HG03159 (cell line): ENCODE measurements around the gene FAM169A.
"Not testable (repeated sequence)": the region's sequence is repeated elsewhere in the genome, so short reads cannot be mapped to it uniquely, and the experiment has no call there.

Source experiments
- ATAC-seq: cut with Tn5 transposase; IDR thresholded peaks from one replicate; pipeline ENCODE4 v1.9.1; 2021; ENCODE audit warnings: mild to moderate bottlenecking, moderate library complexity; ENCODE audit not compliant: unreplicated experiment

The FAM169A gene

DNA sequence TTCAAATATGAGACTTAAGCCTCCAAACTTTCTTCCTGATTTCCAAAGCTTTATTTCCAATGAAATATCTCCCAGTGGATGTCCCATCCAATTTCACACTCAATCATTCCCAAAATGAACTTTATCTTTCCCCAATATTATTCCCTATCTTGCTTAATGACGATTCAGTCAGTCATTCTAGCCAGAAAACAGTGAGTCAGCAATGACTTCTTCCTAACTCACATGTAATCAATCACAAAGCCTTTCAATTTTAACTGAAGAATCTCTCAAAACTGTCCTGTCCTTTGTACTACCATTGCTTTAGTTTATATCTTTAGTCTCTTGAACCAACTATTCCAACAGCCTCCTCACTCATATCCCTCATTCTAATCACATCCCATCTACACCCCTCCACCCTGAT, 64.2 kb downstream of the FAM169A start:
- ATAC-seq: no peak

DNA sequence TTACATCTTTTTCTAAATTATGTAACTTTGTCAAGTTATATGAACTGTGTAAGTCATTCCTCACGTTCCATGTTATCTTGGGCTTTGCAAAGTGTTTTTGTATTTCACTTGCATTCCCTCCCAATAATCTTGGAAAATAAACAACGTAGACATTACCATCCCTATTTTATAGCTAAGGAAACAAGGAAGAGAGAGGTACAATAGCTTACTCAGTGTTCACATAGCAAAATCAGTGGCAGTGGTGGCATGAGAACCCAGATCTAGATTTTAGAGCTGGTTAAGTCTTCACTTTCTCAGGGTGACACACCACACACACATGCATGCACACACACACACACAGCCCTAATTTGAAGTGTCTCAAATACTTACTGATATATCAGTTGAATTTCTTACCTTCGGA, 65.0 kb downstream of the FAM169A start:
- no peak for ATAC-seq

DNA sequence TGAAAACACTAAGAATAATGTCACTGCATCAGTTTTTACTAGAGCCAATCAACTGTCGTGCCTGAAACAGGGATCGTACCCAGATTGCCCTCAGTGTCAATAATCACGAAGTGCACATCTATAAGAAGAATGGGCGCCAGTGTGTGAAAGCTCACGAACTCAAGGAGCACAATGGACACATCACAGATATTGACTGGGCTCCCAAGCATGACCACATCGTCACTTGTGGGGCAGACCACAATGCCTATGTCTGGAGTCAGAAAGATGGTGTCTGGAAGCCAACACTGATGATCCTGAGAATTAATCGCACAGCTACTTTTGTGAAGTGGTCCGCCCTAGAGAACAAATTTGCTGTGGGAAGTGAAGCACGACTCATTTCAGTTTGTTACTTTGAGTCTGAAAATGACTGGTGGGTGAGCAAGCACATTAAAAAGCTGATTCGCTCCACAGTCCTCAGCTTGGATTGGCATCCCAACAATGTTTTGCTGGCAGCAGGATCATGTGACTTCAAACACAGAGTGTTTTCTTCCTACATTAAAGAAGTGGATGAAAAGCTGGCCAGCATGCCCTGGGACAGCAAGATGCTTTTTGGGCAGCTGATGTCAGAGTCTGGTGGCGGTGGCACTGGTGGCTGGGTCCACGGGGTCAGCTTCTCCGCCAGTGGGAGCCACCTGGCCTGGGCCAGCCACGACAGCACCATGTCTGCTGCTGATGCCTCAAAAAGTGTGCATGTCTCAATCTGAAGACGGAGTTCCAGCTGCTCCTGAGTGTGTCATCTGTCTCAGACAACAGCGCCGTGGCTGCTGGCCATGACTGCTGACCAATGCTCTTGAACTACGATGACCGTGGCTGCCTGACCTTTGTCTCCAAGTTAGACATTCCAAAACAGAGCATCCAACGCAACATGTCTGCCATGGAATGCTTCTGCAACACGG, 66.9 kb downstream of the FAM169A start:
- no peak for ATAC-seq

DNA sequence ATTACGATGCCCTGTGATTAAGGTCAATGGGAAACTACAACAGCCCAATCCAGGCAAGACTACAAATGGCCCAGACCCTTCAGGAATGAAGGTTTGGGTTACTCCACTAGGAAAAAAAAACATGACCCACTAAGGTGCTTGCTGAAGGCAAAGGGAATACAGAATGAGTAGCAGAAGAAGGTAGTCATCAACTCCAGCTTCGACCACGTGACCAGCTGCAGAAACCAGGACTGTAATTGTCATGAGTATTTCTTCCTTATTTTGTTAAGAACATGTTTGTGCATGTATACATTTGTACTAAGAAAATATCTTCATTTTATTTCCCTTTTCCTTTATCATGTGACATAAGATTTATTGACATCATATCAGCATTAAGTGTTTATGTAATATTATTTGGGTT, 74.5 kb downstream of the FAM169A start:
- ATAC-seq: not testable (repeated sequence)

DNA sequence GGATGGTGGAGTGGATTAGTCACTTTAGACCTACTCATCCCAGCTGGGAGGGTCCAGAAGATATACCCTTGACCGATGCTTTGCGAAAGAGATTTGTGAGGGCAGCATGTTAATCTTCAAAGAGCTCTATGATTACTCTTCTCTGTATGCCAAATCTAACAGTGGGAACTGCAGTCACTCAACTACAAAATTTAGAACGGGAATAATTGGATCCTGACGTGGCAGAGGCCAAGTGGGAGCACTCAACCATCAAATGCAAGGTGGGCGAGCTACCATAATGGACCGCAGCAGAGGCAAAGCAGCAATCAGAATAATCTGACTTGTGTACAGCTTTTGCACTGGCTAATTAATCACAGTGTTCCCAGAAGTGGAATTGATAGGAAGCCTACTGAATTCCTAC, 78.8 kb downstream of the FAM169A start:
- no peak for ATAC-seq

DNA sequence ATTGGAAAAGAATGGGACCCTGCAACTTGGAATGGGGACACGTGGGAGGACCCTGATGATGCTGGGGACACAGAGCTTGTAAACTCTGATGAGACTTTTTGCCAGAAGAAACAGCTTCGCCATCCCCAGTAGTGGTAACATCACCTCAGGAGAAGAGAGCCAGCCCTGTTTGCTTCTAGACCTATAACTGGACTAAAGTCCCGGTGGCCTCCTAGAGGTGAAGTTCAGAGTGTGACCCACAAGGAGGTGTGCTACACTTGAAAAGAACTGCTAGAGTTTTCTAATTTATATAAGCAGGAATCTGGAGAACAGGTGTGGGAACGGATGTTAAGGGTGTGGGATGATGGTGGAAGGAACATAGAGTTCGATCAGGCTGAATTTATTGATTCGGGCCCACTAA, 79.3 kb downstream of the FAM169A start:
- no peak for ATAC-seq

DNA sequence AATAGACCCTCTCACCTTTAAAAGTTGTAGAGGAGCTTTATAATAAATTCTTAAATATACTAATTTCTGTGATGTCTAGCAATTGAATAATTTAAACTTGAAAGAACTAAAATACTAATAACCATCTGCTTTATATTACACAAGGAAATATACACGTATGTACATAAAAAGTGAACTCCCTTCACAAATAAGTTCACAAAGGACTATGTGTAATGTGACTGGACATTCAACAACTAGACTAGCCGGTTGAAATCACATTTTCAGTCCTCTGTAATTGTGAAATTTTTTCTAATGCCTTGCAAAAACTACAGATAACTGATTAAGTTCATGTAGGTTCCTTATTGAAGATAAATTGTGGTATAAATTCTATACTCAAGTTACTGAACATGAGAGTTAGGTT, 87.6 kb downstream of the FAM169A start:
- no peak for ATAC-seq

DNA sequence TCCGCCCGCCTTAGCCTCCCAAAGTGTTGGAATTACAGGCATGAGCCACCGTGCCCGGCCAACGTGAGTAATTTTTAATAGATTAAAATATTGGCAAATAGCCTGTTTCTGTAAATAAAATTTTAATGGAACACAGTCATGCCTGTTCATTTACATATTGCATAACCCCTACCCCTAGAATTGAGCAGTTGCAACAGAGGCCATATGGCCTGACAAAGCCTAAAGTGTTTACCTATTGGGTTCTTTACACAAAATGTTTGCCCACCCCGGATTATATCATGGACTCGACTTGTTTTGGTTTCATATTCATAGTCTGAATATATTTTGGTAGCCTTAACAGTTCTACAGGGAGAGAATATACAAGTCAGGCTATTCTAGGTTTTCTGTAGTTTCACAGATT, 93.8 kb downstream of the FAM169A start:
- ATAC-seq: no peak

DNA sequence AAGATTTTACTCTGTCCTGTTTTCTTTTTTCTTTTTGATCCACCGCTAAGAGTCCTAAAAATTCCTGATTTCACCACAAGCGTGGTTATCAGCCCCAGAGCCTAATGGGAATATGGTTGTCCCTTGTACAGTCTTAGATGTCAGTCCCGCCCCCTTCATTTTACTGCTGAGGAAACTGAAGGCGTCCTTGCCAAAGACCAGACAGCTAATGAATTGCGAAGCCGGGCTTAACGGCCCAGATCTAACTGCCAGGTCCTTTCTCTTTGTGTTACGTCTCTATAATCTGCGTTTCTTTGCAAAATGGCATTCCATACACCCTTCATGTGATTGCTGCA, 98.6 kb downstream of the FAM169A start:
- no peak for ATAC-seq

DNA sequence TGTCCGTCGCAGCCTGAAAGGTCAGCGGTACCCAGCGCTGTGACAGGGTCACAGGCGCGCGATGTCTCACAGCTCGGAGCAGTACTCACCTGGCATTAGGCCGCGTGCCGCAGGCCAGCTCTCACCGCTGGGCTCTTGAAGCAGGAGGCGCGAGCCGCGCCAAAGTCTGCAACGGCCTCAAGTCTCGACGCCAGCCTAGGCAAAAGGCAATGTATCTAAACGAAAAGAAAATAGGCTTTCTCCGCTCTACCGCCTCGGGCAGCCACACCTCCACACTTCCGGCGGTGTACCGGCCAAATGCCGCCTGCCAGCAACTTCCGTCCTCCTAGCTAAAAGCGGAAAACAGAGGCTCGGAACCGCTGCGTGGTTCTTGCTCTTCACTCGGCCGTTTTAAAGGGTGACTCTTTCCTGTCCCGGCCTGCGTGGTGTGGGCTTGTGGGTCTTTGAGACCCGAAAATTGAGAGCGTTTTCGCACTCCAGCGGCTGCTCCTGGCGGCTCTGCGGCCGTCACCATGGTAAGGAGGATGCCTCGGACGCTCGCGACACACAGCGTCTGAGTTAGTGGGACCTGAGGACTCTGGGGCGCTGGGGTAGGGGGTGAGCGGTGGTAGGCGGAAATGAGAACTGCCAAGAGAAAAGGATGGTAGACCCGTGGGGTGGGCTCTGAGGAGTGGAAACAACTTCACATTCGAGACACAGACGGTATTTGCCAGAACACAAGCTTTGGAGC, 99.2 kb downstream of the FAM169A start, which contains the start of the genes GFM2 and NSA2:
GFM2 (minus strand) TSS at position 269 of the 730 bp plus-strand sequence. CDS start 3,375 bp downstream, outside the sequence.
NSA2 (plus strand) TSS at position 401 of the 730 bp plus-strand sequence; CDS start at position 513, 112 bp downstream.
- ATAC-seq: peak; percentile 87

DNA sequence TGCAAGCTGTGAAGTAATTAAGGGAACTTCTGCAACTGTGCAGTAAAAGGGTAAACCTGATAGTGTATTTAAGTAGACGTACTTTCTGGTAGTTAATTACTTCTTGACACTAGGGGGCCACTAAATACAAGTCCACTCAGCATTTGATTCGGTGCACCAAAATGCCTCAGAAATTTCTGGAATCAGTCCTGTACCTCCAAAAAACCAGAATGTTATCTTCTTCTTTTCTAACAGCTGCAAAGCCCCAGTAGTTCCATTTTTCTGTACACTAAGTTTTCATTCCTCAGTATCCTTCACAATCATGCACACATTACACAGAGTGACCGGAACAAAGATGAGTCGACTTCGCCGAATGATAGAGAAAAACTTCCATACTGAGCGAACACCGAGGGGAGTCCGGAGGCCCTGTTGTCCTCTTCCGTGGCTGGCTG, 99.8 kb downstream of the FAM169A start:
- ATAC-seq: peak; percentile 45

DNA sequence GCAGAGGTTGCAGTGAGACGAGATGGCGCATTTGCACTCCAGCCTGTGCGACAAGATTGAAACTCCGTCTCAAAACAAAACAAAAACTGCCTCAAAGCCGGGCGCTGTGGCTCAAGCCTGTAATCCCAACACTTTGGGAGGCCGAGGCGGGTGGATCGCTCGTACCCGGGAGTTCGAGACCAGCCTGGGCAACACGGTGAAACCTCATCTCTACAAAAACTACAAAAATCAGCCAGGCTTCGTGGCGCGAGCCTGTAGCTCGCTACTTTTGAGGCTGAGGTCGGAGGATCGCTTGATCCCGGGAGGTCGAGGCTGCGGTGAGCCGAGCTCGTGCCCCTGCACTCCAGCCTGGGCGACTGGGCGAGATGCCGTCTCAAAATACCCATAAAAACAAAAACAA, 100.3 kb downstream of the FAM169A start:
- no peak for ATAC-seq

DNA sequence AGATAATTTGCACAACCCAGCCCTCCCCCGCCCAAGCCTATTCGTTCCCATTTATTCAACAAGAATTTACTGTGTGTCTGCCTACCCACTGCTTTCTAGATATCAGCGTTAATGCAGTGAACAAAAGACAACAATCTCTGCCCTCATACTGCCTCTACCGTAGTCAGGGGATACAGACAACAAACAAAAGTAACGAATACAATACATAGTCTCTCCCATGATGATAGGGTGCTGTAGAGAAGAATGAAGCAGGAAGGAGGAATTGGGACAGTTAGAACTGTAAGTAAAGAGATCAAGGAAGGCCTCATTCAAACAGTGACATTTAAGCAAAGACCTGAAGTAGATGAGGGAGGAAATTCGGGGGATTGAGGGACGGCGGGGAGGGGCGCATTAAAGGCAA, 101.0 kb downstream of the FAM169A start:
- no peak for ATAC-seq

DNA sequence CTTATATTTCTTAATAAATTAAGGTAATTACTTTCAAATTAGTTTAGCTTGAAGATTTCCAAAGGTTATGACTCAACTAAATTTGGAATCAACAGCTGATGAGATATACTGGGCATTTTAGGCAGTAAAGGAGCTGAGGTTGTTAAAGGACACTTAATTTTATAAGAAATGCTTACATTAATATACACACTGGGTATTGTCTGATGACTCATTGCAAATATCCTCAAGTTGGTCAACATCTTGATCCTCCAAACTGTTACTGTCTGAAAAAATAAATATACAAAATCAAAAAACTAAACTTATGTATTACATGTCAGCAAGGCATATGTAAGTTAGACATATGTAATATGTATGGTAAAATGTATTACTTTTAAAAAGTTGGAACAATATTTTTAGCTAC, 102.7 kb downstream of the FAM169A start:
- no peak for ATAC-seq

DNA sequence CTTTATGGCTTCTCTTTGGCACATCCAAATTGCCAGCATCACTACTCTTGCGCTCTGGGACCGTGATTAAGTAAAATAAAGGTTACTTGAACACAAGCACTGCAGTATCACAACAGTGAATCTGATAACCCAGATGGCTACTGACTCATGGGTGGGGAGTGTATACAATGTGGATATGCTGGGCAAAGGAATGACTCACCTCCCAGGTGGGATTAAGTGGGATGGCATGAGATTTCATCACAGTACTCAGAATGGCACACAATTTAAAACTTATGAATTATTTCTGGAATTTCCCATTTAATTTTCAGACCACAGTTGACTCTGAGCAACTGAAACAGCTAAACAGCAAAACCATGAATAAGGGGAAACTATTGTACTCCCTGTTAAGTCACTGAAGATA, 103.6 kb downstream of the FAM169A start:
- ATAC-seq: no peak

DNA sequence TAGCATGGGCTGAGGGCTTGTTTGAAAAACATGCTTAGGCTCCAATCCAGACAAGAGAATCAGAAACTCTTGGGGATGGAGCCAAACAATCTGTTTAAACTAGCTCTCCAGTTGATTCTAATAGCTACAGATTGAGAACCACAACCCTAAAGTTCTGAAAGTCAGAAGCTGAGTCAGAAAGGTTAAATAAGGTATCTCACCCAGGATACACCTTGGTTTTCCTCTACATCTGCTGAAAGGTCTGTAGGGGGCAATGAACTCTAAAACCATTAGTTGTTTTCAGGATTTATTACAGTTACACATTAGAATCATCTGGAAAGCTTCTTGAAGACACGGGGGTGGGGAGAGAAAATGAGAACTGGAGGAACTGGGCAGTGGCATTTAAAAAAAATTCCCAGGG, 104.9 kb downstream of the FAM169A start:
- no peak for ATAC-seq

DNA sequence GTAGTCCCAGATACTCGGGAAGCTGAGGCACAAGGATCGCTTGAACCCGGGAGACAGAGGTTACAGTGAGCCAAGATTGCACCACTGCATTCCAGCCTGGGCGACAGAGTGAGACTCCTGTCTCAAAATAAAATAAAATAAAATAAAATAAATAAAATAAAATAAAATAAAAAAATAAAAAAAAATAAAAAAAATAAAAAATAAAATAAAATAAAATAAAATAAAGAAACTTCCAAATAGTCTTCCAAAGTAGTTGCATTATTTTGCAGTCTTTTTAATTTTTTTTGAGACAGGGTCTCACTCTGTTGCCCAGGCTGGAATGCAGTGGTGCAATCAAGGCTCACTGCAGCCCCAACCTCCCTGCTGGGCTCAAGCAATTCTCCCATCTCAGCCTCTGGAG, 117.4 kb downstream of the FAM169A start:
- not testable (repeated sequence) for ATAC-seq

DNA sequence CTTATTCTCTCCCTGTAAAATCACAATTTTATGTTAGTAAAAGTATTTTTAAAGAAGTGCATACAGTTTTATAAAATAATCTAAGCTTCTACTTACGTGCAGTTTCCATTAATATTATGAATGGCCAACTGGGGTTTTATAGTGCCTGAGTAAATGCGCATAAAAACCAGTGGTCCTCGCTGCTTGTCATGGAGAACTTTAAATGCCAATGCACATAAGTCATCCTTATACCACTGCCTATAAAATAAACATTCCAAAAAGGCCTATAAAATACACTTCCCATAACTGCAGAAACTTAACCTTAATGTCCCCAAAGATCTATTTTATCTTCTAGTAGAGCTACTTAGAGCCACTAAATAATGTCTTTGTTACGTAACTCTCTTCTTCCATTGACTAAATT, 127.8 kb downstream of the FAM169A start:
- no peak for ATAC-seq

DNA sequence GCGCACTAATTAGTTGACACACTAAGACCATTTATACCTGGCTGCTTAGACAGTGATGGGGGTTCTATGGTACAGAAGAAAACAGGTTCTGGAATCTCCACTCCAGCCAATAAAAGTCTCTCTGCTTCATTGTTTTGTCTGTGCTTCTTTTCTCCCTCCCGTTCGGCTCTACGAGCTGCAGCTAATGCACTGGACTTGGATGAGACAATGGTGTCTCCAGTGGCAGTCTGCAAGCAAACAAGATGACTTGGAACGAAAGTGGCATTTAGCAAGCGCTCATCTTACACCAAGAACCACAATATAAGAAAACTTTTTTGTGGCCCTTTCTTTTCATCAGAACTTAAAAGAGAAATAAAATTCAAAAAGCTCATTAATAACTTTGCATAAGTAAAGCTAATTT, 129.4 kb downstream of the FAM169A start:
- ATAC-seq: no peak
